CD14-positive monocyte (primary cell): ENCODE measurements around the gene RIT1. TPM values are rescaled to one million over a fixed set of nuclear protein-coding genes. Genes with fewer than 3 reads are reported as not detected.
A peak's percentile ranks its signal among the peaks of the same experiment; 100 is the strongest.

Experiments
- DNase-seq, 3 donors: peaks; one replicate each; pipeline ENCODE4 v3.0.0-alpha.2; 2011 to 2022
- H2AFZ ChIP-seq: 2 replicates; pipeline ENCODE4 v1.6.0; 2012; ENCODE audit warnings: mild to moderate bottlenecking, low read depth, low read length, inconsistent platforms; ENCODE audit not compliant: insufficient read depth, poor library complexity, severe bottlenecking
- H3K27ac ChIP-seq, 2 donors: 1 replicate in 1 of 2; 2 replicates in 1 of 2; pipeline ENCODE4 v1.5.1; 2012 to 2013; ENCODE audit warnings: low read length in 2 of 2, control low read depth in 1 of 2, inconsistent platforms in 1 of 2, low read depth in 1 of 2, mild to moderate bottlenecking in 1 of 2
- H3K27me3 ChIP-seq, 2 donors: one replicate each; pipeline versions ENCODE4 v1.6.0 to v1.6.1; 2011 to 2013; ENCODE audit warnings: low read length in 2 of 2; ENCODE audit not compliant: control insufficient read depth in 2 of 2, insufficient read depth in 2 of 2
- H3K36me3 ChIP-seq, 2 donors: replicated peaks in 1 of 2; 1 replicate in 1 of 2; 2 replicates in 1 of 2; pipeline versions ENCODE4 v1.5.1 to v1.6.1; 2012 to 2013; ENCODE audit warnings: low read length in 2 of 2, control low read depth in 1 of 2, inconsistent platforms in 1 of 2, mild to moderate bottlenecking in 1 of 2; ENCODE audit not compliant: insufficient read depth in 2 of 2, control insufficient read depth in 1 of 2
- H3K4me1 ChIP-seq, 2 donors: 1 replicate in 1 of 2; 2 replicates in 1 of 2; pipeline versions ENCODE4 v1.5.1 to v1.6.1; 2012 to 2013; ENCODE audit warnings: low read length in 2 of 2, control low read depth in 1 of 2, inconsistent platforms in 1 of 2, mild to moderate bottlenecking in 1 of 2, moderate library complexity in 1 of 2; ENCODE audit not compliant: insufficient read depth in 2 of 2, control insufficient read depth in 1 of 2
- H3K4me2 ChIP-seq: replicated peaks from 2 replicates; pipeline ENCODE3; 2012; ENCODE audit warnings: low read length, moderate library complexity, mild to moderate bottlenecking; ENCODE audit not compliant: poor library complexity, severe bottlenecking; ENCODE audit errors: extremely low read depth
- H3K4me3 ChIP-seq, 3 experiments: fragments of 200-600 bp in 1 of 3; sonication (generic) in 1 of 3; replicated peaks in 1 of 3; 1 replicate in 2 of 3; 2 replicates in 1 of 3; pipeline ENCODE4 v1.5.1; 2011 to 2013; ENCODE audit warnings: low read length in 3 of 3, mild to moderate bottlenecking in 3 of 3, control low read depth in 2 of 3, low read depth in 2 of 3, inconsistent platforms in 1 of 3, moderate library complexity in 1 of 3
- H3K79me2 ChIP-seq: 2 replicates; pipeline ENCODE4 v1.6.0; 2012; ENCODE audit warnings: mild to moderate bottlenecking, control low read depth, inconsistent platforms, low read length, moderate library complexity; ENCODE audit not compliant: insufficient read depth
- H3K9ac ChIP-seq: 2 replicates; pipeline ENCODE4 v1.6.0; 2017; ENCODE audit warnings: low read length, mild to moderate bottlenecking; ENCODE audit not compliant: insufficient read depth, poor library complexity, severe bottlenecking
- H3K9me3 ChIP-seq, 2 donors: replicated peaks in 1 of 2; 1 replicate in 1 of 2; 2 replicates in 1 of 2; pipeline versions ENCODE4 v1.5.1 to v1.6.1; 2012 to 2013; ENCODE audit warnings: low read length in 2 of 2, control low read depth in 1 of 2; ENCODE audit not compliant: control insufficient read depth in 1 of 2, insufficient read depth in 1 of 2
- H4K20me1 ChIP-seq: 2 replicates; pipeline ENCODE4 v1.6.0; 2012; ENCODE audit warnings: mild to moderate bottlenecking, low read length, control low read depth, moderate library complexity; ENCODE audit not compliant: insufficient read depth
- H3K27ac Mint-ChIP-seq, 7 donors: one replicate each; pipeline ENCODE4 v1.8.0; 2020; ENCODE audit warnings: mild to moderate bottlenecking in 7 of 7, mixed read lengths in 7 of 7, moderate library complexity in 6 of 7, inconsistent platforms in 2 of 7
- H3K27me3 Mint-ChIP-seq, 3 donors: one replicate each; pipeline ENCODE4 v1.8.0; 2021 to 2022; ENCODE audit warnings: low read depth in 3 of 3, mild to moderate bottlenecking in 3 of 3, mixed read lengths in 3 of 3, moderate library complexity in 3 of 3, inconsistent platforms in 1 of 3
- H3K36me3 Mint-ChIP-seq, 2 donors: one replicate each; pipeline ENCODE4 v1.8.0; 2020; ENCODE audit warnings: mixed read lengths in 2 of 2, inconsistent platforms in 1 of 2, mild to moderate bottlenecking in 1 of 2
- H3K4me1 Mint-ChIP-seq: one replicate; pipeline ENCODE4 v1.8.0; 2020; ENCODE audit warnings: mild to moderate bottlenecking, mixed read lengths
- H3K4me3 Mint-ChIP-seq, 2 donors: one replicate each; pipeline ENCODE4 v1.8.0; 2020; ENCODE audit warnings: mild to moderate bottlenecking in 2 of 2, mixed read lengths in 2 of 2, moderate library complexity in 1 of 2
- H3K9me3 Mint-ChIP-seq, 7 donors: one replicate each; pipeline ENCODE4 v1.8.0; 2020 to 2022; ENCODE audit warnings: mixed read lengths in 7 of 7, mild to moderate bottlenecking in 6 of 7, moderate library complexity in 6 of 7, inconsistent platforms in 2 of 7
- CTCF ChIP-seq: fragments of 200-600 bp; IDR thresholded peaks from one replicate; pipeline ENCODE4 v1.8.0; 2022; ENCODE audit warnings: antibody characterized with exemption, mild to moderate bottlenecking
- WGBS: methylation state at CpG from one replicate; pipeline ENCODE4 v1.1.5; 2013; ENCODE audit warnings: missing lambda C conversion rate; ENCODE audit not compliant: insufficient coverage; 5-methylcytosine and 5-hydroxymethylcytosine counted together
- intact Hi-C, 2 donors: fragments of 100-400 bp; cut with micrococcal nuclease; formaldehyde crosslinking; loops; one replicate each; pipeline versions ENCODE4 v1.15.0 to v1.15.1; 2023
- polyA plus RNA-seq, 3 donors: library from polyadenylated mRNA; depleted of rRNA in 1 of 3; unstranded in 2 of 3; stranded (reverse) in 1 of 3; fragments of 300-500 nt in 2 of 3; fragments of >200 nt in 1 of 3; fragmentation: Illumina TruSeq in 2 of 3; gene quantifications; 1 replicate in 2 of 3; 2 replicates in 1 of 3; pipeline ENCODE4 v1.2.3, GENCODE V29; 2012 to 2021

RIT1 gene
- polyA plus RNA-seq, 3 donors = 57.2 to 76.8 (median 69.6) TPM

DNA sequence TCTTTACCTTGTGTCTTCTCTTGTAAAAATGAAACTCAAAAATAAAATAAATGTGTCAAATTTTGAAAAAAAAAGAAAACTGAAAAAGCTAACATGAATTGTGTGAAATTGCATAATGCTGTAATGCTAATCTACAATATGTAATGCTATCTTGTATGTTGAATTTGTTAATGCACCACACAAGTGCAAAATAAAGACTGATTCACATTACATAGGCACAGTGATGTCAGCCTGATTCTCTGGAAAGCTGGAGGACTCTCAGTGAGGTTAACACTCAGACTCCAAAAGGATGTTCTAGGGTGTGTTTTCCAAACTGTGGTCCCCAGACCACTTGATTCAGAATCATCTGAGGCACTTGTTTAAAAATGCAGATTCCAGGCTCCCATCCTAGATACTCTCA is 26.2 kb downstream of the RIT1 start:
- no peaks in the 10 kb centered on the region for H3K27me3 ChIP-seq
- H3K4me1 ChIP-seq = no peaks in the 10 kb centered on the region
- H3K9ac ChIP-seq = no peak overlapping the region
- H3K4me2 ChIP-seq = no peak overlapping the region
- peaks cover 16 to 29% of the 10 kb centered on the region in 2 donors for H3K36me3 Mint-ChIP-seq
- no peaks in the 10 kb centered on the region for H3K4me1 Mint-ChIP-seq
- no peak overlapping the region for H3K4me3 Mint-ChIP-seq
- no peak overlapping the region for H3K27ac Mint-ChIP-seq
- H3K4me3 ChIP-seq = no peak overlapping the region
- no peak overlapping the region for H3K27ac ChIP-seq
- TF ChIP-seq CTCF = no peak
- no peaks in the 10 kb centered on the region for H3K79me2 ChIP-seq
- H2AFZ ChIP-seq = no peak overlapping the region
- peaks cover 0 to 2% (median 1%) of the 10 kb centered on the region in 3 donors for H3K27me3 Mint-ChIP-seq
- H4K20me1 ChIP-seq = no peaks in the 10 kb centered on the region
- peaks cover 0 to 26% of the 10 kb centered on the region in 2 donors for H3K36me3 ChIP-seq
- no peaks in the 10 kb centered on the region for H3K9me3 ChIP-seq
- H3K9me3 Mint-ChIP-seq = no peaks in the 10 kb centered on the region
- DNase-seq = no peak
- intact Hi-C loops = no loop called here

- no peak for DNase-seq
- H3K36me3 ChIP-seq = peaks cover 0 to 26% of the 10 kb centered on the region in 2 donors
- no peak overlapping the region for H3K4me2 ChIP-seq
- Mint-ChIP-seq H3K9me3 (no peaks in the 10 kb centered on the region), H3K27ac (peak overlapping the region in 1 of 7 donors; percentile 28), H3K36me3 (peaks cover 20 to 31% of the 10 kb centered on the region in 2 donors), H3K4me3 (no peak overlapping the region), H3K27me3 (peaks cover 0 to 2% (median 1%) of the 10 kb centered on the region in 3 donors), H3K4me1 (no peaks in the 10 kb centered on the region)
- WGBS = 92% methylated on average over 2 of the region's 9 CpGs
- H3K4me1 ChIP-seq = no peaks in the 10 kb centered on the region
- intact Hi-C loops = no loop called here
- no peak overlapping the region for H3K27ac ChIP-seq
- no peak overlapping the region for H3K9ac ChIP-seq
- H4K20me1 ChIP-seq = no peaks in the 10 kb centered on the region
- H3K79me2 ChIP-seq = no peaks in the 10 kb centered on the region
- H2AFZ ChIP-seq = no peak overlapping the region
- H3K4me3 ChIP-seq = no peak overlapping the region
- TF ChIP-seq CTCF = no peak
- no peaks in the 10 kb centered on the region for H3K9me3 ChIP-seq
- H3K27me3 ChIP-seq = no peaks in the 10 kb centered on the region
Observed at GRCh38 chr1:155884031-155884960, 26.9 kb downstream of the RIT1 start.
